SKM-1 treated with dmso at 0.1 percent for 144 hours (cell line): ENCODE measurements around the gene AKIRIN1.
"Not testable (repeated sequence)": the region's sequence is repeated elsewhere in the genome, so short reads cannot be mapped to it uniquely, and the experiment has no call there.

Experiments
- DNase-seq: peaks from one replicate; lab custom pipeline; 2025; ENCODE audit not compliant: unreplicated experiment; lab: John Stamatoyannopoulos, UW

The AKIRIN1 gene

GRCh38 chr1:38990738-38991637 lies at the start of gene AKIRIN1:
Gene AKIRIN1, plus strand, starts transcription at chr1:38991276. Its CDS starts 105 bp downstream, at chr1:38991381.
- DNase-seq = peak; percentile 92

- no peak for DNase-seq
These were observed 49.5 kb upstream of the AKIRIN1 start, which contains the start of gene RHBDL2 for GRCh38 chr1:38941527-38942019. Gene RHBDL2, minus strand, starts transcription at chr1:38941830. Its CDS starts 22,618 bp downstream, at chr1:38919212.

GRCh38 chr1:38942664-38943428 lies 48.2 kb upstream of the AKIRIN1 start:
- DNase-seq = no peak

- DNase-seq = no peak
These were observed 46.5 kb upstream of the AKIRIN1 start for GRCh38 chr1:38944547-38944946.

GRCh38 chr1:38950553-38950952 lies 40.5 kb upstream of the AKIRIN1 start:
- no peak for DNase-seq

- DNase-seq = no peak
These were observed 37.6 kb upstream of the AKIRIN1 start for GRCh38 chr1:38953433-38953860.

GRCh38 chr1:38958967-38959366 lies 32.1 kb upstream of the AKIRIN1 start:
- DNase-seq = no peak

GRCh38 chr1:38962113-38962512 lies 29.0 kb upstream of the AKIRIN1 start:
- no peak for DNase-seq

- DNase-seq = peak; percentile 29
These were observed 28.5 kb upstream of the AKIRIN1 start for GRCh38 chr1:38962560-38962959.

GRCh38 chr1:38964140-38964548 lies 26.9 kb upstream of the AKIRIN1 start:
- no peak for DNase-seq

GRCh38 chr1:38973145-38973544 lies 17.9 kb upstream of the AKIRIN1 start:
- DNase-seq = not testable (repeated sequence)

GRCh38 chr1:38973659-38974437 lies 17.2 kb upstream of the AKIRIN1 start:
- no peak for DNase-seq

- DNase-seq = not testable (repeated sequence)
These were observed 13.5 kb upstream of the AKIRIN1 start for GRCh38 chr1:38977399-38978244.

GRCh38 chr1:38978245-38978542 lies 12.9 kb upstream of the AKIRIN1 start:
- not testable (repeated sequence) for DNase-seq

- DNase-seq = not testable (repeated sequence)
These were observed 11.7 kb upstream of the AKIRIN1 start for GRCh38 chr1:38979380-38979779.

GRCh38 chr1:38989979-38990378 lies 1.1 kb upstream of the AKIRIN1 start:
- DNase-seq = no peak

GRCh38 chr1:38990386-38990737 lies 714 bp upstream of the AKIRIN1 start:
- DNase-seq = no peak

- no peak for DNase-seq
These were observed 749 bp downstream of the AKIRIN1 start for GRCh38 chr1:38991638-38992411.

- no peak for DNase-seq
These were observed 1.5 kb downstream of the AKIRIN1 start for GRCh38 chr1:38992412-38993111.
